ENCODE data around the gene VAV3. TPM values are rescaled to one million over a fixed set of nuclear protein-coding genes. Genes with fewer than 3 reads are reported as not detected.

VAV3 gene
- total and polyA plus RNA-seq, 4 experiments from 2014 or later: 0.43 to 2.9 (median 1.8) TPM

GRCh38 chr1:107807855-107808254, 157.1 kb downstream of the VAV3 start:
- H3K9me3 ChIP-seq (ENCODE audit: control insufficient read depth in 1 of 2, low read length in 2 of 2): no peaks in the 10 kb centered on the region

GRCh38 chr1:107807405-107807804, 157.6 kb downstream of the VAV3 start:
- H3K27ac ChIP-seq (ENCODE audit: low read depth, low read length): no peak overlapping the region
- peaks cover 25 to 35% (median 30%) of the 10 kb centered on the region in 4 donors for H3K4me1 Mint-ChIP-seq
- H3K9me3 Mint-ChIP-seq: no peaks in the 10 kb centered on the region
- H3K27me3 ChIP-seq (ENCODE audit: insufficient read depth, low read length): no peaks in the 10 kb centered on the region
- intact Hi-C loops (cut with micrococcal nuclease): no loop called here
- CTCF ChIA-PET (ENCODE audit: partially characterized antibody): no interaction called here
- H3K36me3 Mint-ChIP-seq: no peaks in the 10 kb centered on the region
- no peak for DNase-seq
- H3K9me3 ChIP-seq (ENCODE audit: control insufficient read depth in 1 of 2, low read length in 2 of 2): no peaks in the 10 kb centered on the region
- H3K27me3 Mint-ChIP-seq: peaks cover 0 to 4% of the 10 kb centered on the region in 2 donors
- no peak overlapping the region for H3K4me3 ChIP-seq (ENCODE audit: low read length in 2 of 2)
- peaks cover 24% of the 10 kb centered on the region for H3K4me1 ChIP-seq (ENCODE audit: insufficient read depth, low read length)
- H3K36me3 ChIP-seq (ENCODE audit: insufficient read depth, low read length): no peaks in the 10 kb centered on the region
- POLR2A ChIA-PET (ENCODE audit: partially characterized antibody): no interaction called here
- H3K4me3 Mint-ChIP-seq: no peak overlapping the region
- H3K27ac Mint-ChIP-seq: no peak overlapping the region

More at GRCh38 chr1:107807855-107808254, 157.1 kb downstream of the VAV3 start:
- no peaks in the 10 kb centered on the region for H3K9me3 Mint-ChIP-seq
- peaks cover 24% of the 10 kb centered on the region for H3K4me1 ChIP-seq (ENCODE audit: insufficient read depth, low read length)
- H3K4me3 ChIP-seq (ENCODE audit: low read length in 2 of 2): no peak overlapping the region
- peaks cover 0 to 4% of the 10 kb centered on the region in 2 donors for H3K27me3 Mint-ChIP-seq
- no peaks in the 10 kb centered on the region for H3K36me3 ChIP-seq (ENCODE audit: insufficient read depth, low read length)
- CTCF ChIA-PET (ENCODE audit: partially characterized antibody): no interaction called here
- peaks cover 23 to 31% (median 28%) of the 10 kb centered on the region in 4 donors for H3K4me1 Mint-ChIP-seq
- no peak overlapping the region for H3K27ac Mint-ChIP-seq
- H3K36me3 Mint-ChIP-seq: no peaks in the 10 kb centered on the region
- H3K27ac ChIP-seq (ENCODE audit: low read depth, low read length): no peak overlapping the region
- DNase-seq: no peak
- no peak overlapping the region for H3K4me3 Mint-ChIP-seq
- POLR2A ChIA-PET (ENCODE audit: partially characterized antibody): no interaction called here
- no peaks in the 10 kb centered on the region for H3K27me3 ChIP-seq (ENCODE audit: insufficient read depth, low read length)
- intact Hi-C loops (cut with micrococcal nuclease): no loop called here

- POLR2A ChIA-PET (ENCODE audit: partially characterized antibody): no interaction called here
- intact Hi-C loops (cut with micrococcal nuclease): no loop called here
- Mint-ChIP-seq H3K27me3 (peaks cover 0 to 4% of the 10 kb centered on the region in 2 donors), H3K27ac (no peak overlapping the region), H3K4me1 (peaks cover 25 to 36% (median 30%) of the 10 kb centered on the region in 4 donors), H3K36me3 (no peaks in the 10 kb centered on the region), H3K4me3 (no peak overlapping the region), H3K9me3 (no peaks in the 10 kb centered on the region)
- no peaks in the 10 kb centered on the region for H3K9me3 ChIP-seq (ENCODE audit: control insufficient read depth in 1 of 2, low read length in 2 of 2)
- H3K27me3 ChIP-seq (ENCODE audit: insufficient read depth, low read length): no peaks in the 10 kb centered on the region
- peaks cover 24% of the 10 kb centered on the region for H3K4me1 ChIP-seq (ENCODE audit: insufficient read depth, low read length)
- no peak for DNase-seq
- H3K4me3 ChIP-seq (ENCODE audit: low read length in 2 of 2): no peak overlapping the region
- CTCF ChIA-PET (ENCODE audit: partially characterized antibody): no interaction called here
- no peak overlapping the region for H3K27ac ChIP-seq (ENCODE audit: low read depth, low read length)
- H3K36me3 ChIP-seq (ENCODE audit: insufficient read depth, low read length): no peaks in the 10 kb centered on the region
These were observed 158.1 kb downstream of the VAV3 start for GRCh38 chr1:107806902-107807301.

- ChIA-PET CTCF (ENCODE audit: partially characterized antibody) (no interaction called here), POLR2A (ENCODE audit: partially characterized antibody) (interaction anchor here (0.8 kb wide), 1 partner anchor 183 kb away, joined by 3 read pairs; no protein-coding TSS in a partner anchor)
- Histone ChIP-seq H3K36me3 (ENCODE audit: insufficient read depth, low read length) (no peaks in the 10 kb centered on the region), H3K27me3 (ENCODE audit: insufficient read depth, low read length) (no peaks in the 10 kb centered on the region), H3K27ac (ENCODE audit: low read depth, low read length) (no peak overlapping the region), H3K4me1 (ENCODE audit: insufficient read depth, low read length) (peaks cover 24% of the 10 kb centered on the region), H3K4me3 (ENCODE audit: low read length in 2 of 2) (no peak overlapping the region), H3K9me3 (ENCODE audit: control insufficient read depth in 1 of 2, low read length in 2 of 2) (no peaks in the 10 kb centered on the region)
- intact Hi-C loops (cut with micrococcal nuclease): no loop called here
- Mint-ChIP-seq H3K4me1 (peaks cover 25 to 36% (median 31%) of the 10 kb centered on the region in 4 donors), H3K36me3 (no peaks in the 10 kb centered on the region), H3K9me3 (peaks cover 0 to 4% (median 2%) of the 10 kb centered on the region in 8 donors), H3K27me3 (no peaks in the 10 kb centered on the region), H3K4me3 (peak overlapping the region in 7 of 8 donors; percentile 11 to 66 (median 34)), H3K27ac (peak overlapping the region in 2 of 7 donors; percentile 5 to 58)
- no peak for DNase-seq
These were observed 160.2 kb downstream of the VAV3 start for GRCh38 chr1:107804741-107805140.

- ChIA-PET CTCF (ENCODE audit: partially characterized antibody) (no interaction called here), POLR2A (ENCODE audit: partially characterized antibody) (no interaction called here)
- H3K36me3 Mint-ChIP-seq: no peaks in the 10 kb centered on the region
- peak overlapping the region in 6 of 8 donors; percentile 3 to 66 (median 38) for H3K4me3 Mint-ChIP-seq
- peaks cover 0 to 4% (median 2%) of the 10 kb centered on the region in 8 donors for H3K9me3 Mint-ChIP-seq
- Histone ChIP-seq H3K4me1 (ENCODE audit: insufficient read depth, low read length) (peaks cover 24% of the 10 kb centered on the region), H3K27me3 (ENCODE audit: insufficient read depth, low read length) (no peaks in the 10 kb centered on the region), H3K27ac (ENCODE audit: low read depth, low read length) (no peak overlapping the region), H3K4me3 (ENCODE audit: low read length in 2 of 2) (no peak overlapping the region), H3K9me3 (ENCODE audit: control insufficient read depth in 1 of 2, low read length in 2 of 2) (no peaks in the 10 kb centered on the region), H3K36me3 (ENCODE audit: insufficient read depth, low read length) (no peaks in the 10 kb centered on the region)
- H3K27ac Mint-ChIP-seq: peak overlapping the region in 6 of 7 donors; percentile 2 to 71 (median 18)
- H3K27me3 Mint-ChIP-seq: no peaks in the 10 kb centered on the region
- peak in 4 of 5 donors; percentile 15 to 46 (median 34) for DNase-seq
- peaks cover 25 to 36% (median 31%) of the 10 kb centered on the region in 4 donors for H3K4me1 Mint-ChIP-seq
- intact Hi-C loops (cut with micrococcal nuclease): no loop called here
These were observed 160.8 kb downstream of the VAV3 start for GRCh38 chr1:107804134-107804533.

GRCh38 chr1:107803579-107803978, 161.4 kb downstream of the VAV3 start:
- no peaks in the 10 kb centered on the region for H3K36me3 ChIP-seq (ENCODE audit: insufficient read depth, low read length)
- no peaks in the 10 kb centered on the region for H3K27me3 Mint-ChIP-seq
- peaks cover 0 to 4% (median 2%) of the 10 kb centered on the region in 8 donors for H3K9me3 Mint-ChIP-seq
- no peaks in the 10 kb centered on the region for H3K27me3 ChIP-seq (ENCODE audit: insufficient read depth, low read length)
- intact Hi-C loops (cut with micrococcal nuclease): no loop called here
- H3K4me3 ChIP-seq (ENCODE audit: low read length in 2 of 2): no peak overlapping the region
- H3K27ac ChIP-seq (ENCODE audit: low read depth, low read length): no peak overlapping the region
- H3K9me3 ChIP-seq (ENCODE audit: control insufficient read depth in 1 of 2, low read length in 2 of 2): no peaks in the 10 kb centered on the region
- H3K4me1 Mint-ChIP-seq: peaks cover 25 to 36% (median 31%) of the 10 kb centered on the region in 4 donors
- H3K27ac Mint-ChIP-seq: peak overlapping the region in 2 of 7 donors; percentile 32 to 58
- H3K36me3 Mint-ChIP-seq: no peaks in the 10 kb centered on the region
- H3K4me1 ChIP-seq (ENCODE audit: insufficient read depth, low read length): peaks cover 24% of the 10 kb centered on the region
- ChIA-PET CTCF (ENCODE audit: partially characterized antibody) (no interaction called here), POLR2A (ENCODE audit: partially characterized antibody) (no interaction called here)
- H3K4me3 Mint-ChIP-seq: peak overlapping the region in 2 of 8 donors; percentile 31 to 42
- no peak for DNase-seq

GRCh38 chr1:107802654-107803053, 162.3 kb downstream of the VAV3 start:
- no peak overlapping the region for H3K4me3 ChIP-seq (ENCODE audit: low read length in 2 of 2)
- H3K36me3 ChIP-seq (ENCODE audit: insufficient read depth, low read length): no peaks in the 10 kb centered on the region
- peak overlapping the region in 1 of 7 donors; percentile 56 for H3K27ac Mint-ChIP-seq
- H3K27me3 Mint-ChIP-seq: no peaks in the 10 kb centered on the region
- H3K27ac ChIP-seq (ENCODE audit: low read depth, low read length): no peak overlapping the region
- ChIA-PET POLR2A (ENCODE audit: partially characterized antibody) (no interaction called here), CTCF (ENCODE audit: partially characterized antibody) (no interaction called here)
- H3K27me3 ChIP-seq (ENCODE audit: insufficient read depth, low read length): no peaks in the 10 kb centered on the region
- intact Hi-C loops (cut with micrococcal nuclease): no loop called here
- H3K36me3 Mint-ChIP-seq: no peaks in the 10 kb centered on the region
- peaks cover 25 to 36% (median 31%) of the 10 kb centered on the region in 4 donors for H3K4me1 Mint-ChIP-seq
- no peak overlapping the region for H3K4me3 Mint-ChIP-seq
- no peaks in the 10 kb centered on the region for H3K9me3 ChIP-seq (ENCODE audit: control insufficient read depth in 1 of 2, low read length in 2 of 2)
- H3K4me1 ChIP-seq (ENCODE audit: insufficient read depth, low read length): peaks cover 24% of the 10 kb centered on the region
- peaks cover 0 to 4% (median 2%) of the 10 kb centered on the region in 8 donors for H3K9me3 Mint-ChIP-seq
- no peak for DNase-seq

Data from CD4-positive, alpha-beta memory T cell (primary cell).